Measurements from ENCODE around the gene PORCN. TPM values are rescaled to one million over a fixed set of nuclear protein-coding genes. Genes with fewer than 3 reads are reported as not detected.
A peak's percentile ranks its signal among the peaks of the same experiment; 100 is the strongest.
"Not testable (repeated sequence)": the region's sequence is repeated elsewhere in the genome, so short reads cannot be mapped to it uniquely, and the experiment has no call there.

Gene PORCN
- polyA plus RNA-seq, 1 donor, result 3.1 TPM

DNA sequence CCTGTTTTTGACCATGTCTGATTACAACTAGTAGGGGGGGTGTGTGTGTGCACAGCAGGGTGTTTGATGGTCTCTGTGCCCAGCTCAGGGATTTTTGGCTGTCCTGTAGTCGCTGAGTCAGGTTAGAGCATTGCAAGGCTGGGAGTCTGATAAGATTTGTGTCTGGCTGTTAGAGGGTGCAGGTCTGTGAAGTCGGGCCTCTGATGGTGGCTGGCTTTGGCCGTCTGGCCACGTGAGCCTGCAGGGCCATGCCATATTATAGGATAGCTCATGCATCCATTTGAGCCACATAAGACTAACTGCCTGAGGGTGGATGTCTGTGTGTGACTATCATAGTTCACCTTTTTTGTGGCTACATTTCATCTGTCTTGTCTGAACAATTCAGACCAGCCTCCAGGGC, 4.9 kb downstream of the PORCN start:
- no peak for DNase-seq

DNA sequence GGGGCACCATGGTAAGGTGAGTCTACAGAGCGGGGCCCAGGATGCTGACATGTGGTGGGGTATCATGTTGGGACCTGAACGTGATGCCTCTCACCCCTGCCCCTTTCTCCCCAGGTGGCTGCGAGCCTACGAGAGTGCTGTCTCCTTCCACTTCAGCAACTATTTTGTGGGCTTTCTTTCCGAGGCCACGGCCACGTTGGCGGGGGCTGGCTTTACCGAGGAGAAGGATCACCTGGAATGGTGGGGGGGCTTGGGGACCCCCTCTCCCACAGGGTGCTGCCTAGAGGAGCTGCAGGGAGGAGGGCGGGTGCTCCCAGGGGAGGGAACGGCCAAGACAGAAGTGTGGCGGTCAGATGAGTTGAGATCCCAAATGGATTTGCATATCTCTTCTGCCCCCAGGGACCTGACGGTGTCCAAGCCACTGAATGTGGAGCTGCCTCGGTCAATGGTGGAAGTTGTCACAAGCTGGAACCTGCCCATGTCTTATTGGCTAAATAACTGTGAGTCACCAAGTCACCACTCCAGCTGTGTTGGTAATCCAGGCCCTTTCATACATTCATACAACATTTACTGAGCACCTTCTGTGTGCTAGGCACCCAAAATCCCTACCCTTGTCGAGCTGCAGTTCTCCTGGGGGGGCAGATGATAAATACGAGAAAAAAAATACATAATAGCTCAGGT, 5.5 kb downstream of the PORCN start:
- DNase-seq, result no peak

DNA sequence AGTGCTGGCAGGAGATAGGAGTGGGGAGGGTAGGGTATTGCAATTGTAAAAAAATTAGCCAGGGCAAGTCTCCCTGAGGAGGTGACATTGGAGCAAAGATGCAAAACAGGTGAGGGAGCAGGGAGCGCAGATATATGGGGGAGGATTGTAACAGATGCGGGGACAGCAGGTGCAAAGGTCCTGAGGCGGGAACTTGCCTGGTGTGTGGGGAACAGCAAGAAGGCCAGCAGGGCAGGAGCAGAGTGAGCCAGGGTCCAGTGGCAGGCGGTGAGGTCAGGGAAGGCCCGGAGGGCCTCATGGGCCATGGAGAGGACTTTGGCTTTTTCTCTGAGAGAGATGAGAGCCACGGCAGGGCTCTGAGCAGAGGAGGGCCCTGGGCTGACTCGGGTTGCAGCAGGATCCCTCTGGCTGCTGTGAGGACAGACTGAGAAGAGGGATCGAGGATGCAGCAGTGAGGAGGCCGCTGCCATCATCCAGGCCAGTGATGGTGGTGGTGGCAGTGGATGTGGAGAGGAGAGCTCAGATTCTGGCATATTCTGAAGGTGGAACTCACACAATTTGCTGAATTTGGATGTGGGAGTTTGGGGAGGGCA, 6.2 kb downstream of the PORCN start:
- DNase-seq, result no peak

DNA sequence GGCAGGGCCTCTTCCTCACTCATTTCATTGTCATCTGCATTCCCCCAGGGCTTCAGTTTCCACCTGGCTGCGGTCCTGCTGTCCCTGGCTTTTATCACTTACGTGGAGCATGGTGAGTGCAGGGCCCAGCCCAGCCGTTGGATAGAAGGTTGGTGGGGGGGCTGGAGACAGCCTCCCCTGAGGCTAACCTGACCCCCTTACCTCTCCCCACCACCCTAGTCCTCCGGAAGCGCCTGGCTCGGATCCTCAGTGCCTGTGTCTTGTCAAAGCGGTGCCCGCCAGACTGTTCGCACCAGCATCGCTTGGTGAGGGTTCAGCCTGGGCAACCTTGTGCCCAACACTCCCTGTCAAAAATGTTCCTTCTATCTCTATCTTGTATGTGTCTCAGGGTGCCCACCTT, 7.0 kb downstream of the PORCN start:
- DNase-seq, result no peak

DNA sequence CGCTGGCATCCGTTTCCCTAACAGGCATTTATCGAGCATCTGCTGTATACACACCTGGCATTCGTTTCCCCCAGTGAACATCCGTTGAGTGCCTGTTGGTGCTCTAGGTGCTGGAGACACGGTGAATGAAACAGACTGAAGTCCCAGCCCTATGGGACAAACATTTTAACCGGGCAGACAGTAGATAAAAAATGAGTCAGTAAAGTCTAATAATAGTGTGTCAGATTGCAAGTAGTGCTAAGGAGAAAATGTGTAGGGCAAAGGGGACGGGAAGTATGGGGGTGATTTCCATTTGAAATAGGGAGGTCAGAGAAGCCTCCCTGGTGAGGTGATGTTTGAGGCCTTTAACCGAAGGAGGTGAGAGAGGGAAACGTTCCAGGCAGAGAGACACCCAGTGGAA, 7.5 kb downstream of the PORCN start:
- no peak for DNase-seq

DNA sequence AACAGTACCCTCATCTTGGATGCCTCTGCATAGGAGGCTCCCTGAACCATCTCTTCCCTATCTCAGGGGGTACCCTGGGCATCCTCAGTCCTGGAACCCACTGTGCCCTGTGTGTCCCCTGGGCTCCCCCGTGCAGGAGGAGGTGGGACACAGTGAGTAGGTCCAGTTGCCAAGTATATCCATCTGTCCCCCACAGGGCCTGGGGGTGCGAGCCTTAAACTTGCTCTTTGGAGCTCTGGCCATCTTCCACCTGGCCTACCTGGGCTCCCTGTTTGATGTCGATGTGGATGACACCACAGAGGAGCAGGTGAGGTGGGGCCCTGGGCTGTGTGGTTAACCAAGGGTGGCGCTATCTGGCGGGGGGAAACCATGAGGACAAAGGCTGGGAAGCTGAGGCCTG, 8.2 kb downstream of the PORCN start:
- no peak for DNase-seq

DNA sequence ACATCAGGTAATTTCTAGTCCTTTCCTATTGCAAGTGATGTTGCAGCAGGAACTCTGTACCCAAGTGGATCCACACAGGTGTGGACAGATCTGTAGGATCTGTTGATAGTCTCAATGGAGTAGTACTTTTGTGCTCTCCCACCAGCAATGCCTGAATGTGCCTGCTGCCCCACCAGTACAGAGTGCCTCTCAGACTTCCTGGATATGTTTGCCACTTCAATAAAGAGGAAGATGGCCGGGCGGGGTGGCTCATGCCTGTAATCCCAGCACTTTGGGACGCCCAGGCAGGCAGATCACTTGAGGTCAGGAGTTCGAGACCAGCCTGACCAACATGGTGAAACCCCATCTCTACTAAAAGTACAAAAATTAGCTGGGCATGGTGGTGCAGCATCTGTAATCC, 10.7 kb downstream of the PORCN start:
- DNase-seq, result not testable (repeated sequence)

DNA sequence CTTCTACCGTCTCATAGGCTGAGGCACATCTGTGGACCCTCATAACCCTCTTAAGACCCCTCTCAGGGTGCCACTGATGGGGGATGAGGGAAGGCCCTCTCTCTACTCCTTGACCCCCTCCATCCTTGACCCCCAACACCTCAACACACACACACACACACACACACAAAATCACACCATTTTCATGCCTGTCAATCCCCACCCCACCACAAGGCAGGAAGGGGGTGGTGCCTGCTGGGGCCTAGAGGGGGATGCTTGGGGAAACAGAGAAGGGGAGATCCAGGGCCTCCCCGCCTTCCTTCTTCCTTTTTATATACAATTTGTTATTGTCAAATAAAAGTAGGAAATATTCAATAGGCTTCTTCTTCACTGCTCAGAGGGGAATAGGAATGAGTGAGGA, 11.7 kb downstream of the PORCN start:
- DNase-seq, result no peak

DNA sequence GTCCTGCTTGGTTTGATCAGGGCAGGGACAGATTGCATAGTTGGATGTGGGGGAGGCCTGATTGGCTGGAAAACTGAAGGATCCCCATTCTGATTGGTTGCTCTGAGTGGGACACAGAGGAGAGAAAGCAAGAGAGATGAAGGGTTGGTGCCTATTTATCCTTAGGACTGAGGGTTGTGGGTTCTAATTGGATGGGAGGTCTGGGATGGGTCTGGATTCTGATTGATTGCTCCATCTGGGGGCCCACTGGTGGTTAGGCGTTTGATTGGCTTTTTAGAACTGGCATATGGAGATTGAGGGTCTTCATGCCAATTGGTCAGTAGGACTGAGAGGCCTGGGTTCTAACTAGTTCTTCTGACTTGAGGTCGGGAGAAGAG, 12.2 kb downstream of the PORCN start:
- no peak for DNase-seq

DNA sequence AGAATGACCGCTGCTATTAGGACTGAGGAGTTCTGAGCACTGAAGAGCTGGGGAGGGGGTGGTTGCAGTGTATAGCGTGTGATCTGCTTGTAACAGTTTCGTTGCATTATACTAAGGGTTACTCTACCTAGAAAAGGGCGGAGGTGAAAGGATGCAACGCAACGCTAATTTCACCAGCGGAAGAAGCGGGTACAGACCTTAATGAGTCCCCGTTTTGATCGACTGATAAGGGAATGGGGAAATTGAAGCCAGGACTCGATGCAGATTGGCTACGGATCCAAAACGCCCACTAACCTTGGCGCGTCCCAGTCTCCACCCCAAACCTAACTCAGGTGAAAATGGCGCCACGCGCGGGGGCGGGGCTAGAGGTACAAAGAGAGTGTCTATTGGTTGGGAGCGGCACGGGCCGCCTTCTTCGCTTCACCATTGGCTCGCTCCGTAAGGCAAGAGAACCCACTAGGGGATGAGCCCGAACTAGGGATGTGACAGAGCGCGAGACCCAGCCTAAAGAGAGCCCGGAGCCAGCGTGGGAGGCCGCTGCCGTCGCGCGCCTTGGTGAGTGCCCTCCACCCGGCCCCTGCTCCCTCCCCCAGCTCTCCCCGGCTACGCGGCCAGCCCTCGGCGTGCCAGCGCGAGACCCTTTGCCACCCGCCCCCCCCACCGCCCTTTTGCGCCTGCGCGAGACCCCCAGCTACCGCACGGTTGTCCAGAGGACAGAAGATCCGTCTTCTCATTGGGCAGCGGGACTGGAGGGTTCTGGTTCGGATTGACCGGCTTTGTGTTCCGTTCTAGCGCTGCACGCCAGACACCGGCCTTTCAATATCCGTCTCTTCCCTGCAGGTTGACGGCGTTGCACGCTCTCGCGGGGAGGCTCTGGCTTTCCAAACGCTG, 12.8 kb downstream of the PORCN start, which contains the start of gene EBP:
EBP (plus strand) TSS at position 456 of the 891 bp plus-strand sequence. CDS start 1,964 bp downstream, outside the sequence.
- DNase-seq, result peak; percentile 81

DNA sequence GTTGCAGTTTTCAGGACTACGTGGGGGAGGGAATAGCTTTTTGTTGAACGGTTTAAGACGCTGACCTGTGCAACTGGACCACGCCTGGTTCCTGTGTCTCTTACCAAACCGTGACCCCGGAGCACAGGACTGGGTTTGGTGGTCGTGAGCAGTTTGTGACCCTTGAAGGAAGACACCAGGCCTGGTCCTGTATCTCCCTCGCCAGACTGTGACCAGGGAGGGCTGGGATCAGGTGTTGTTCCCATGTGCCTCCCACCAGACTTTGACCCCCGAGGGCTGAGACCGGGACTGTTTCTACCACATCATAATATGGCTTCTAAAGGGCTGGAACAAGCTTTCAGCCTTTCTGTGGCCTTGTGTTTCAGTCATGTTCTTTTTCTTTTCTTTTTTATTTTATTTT, 13.5 kb downstream of the PORCN start:
- no peak for DNase-seq

DNA sequence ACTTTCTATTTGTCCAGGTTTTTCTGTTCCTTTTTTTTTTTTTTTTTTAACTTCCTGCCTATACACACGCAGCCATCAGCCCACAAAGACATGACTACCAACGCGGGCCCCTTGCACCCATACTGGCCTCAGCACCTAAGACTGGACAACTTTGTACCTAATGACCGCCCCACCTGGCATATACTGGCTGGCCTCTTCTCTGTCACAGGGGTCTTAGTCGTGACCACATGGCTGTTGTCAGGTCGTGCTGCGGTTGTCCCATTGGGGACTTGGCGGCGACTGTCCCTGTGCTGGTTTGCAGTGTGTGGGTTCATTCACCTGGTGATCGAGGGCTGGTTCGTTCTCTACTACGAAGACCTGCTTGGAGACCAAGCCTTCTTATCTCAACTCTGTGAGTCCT, 14.9 kb downstream of the PORCN start:
- DNase-seq, result no peak

DNA sequence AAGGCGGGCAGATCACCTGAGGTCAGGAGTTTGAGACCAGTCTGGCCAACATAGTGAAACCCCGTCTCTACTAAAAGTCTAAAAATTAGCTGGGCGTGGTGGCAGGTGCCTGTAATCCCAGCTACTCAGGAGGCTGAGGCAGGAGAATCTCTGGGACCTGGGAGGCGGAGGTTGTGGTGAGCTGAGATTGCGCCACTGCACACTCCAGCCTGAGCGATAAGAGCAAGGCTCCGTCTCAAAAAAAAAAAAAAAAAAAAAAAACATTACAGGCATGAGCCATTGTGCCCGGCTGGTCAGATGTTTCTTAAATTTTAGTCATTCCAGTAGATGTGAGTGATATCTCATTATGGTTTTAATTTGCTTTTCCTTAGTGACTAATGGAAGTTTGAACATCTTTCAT, 17.1 kb downstream of the PORCN start:
- DNase-seq, result not testable (repeated sequence)

DNA sequence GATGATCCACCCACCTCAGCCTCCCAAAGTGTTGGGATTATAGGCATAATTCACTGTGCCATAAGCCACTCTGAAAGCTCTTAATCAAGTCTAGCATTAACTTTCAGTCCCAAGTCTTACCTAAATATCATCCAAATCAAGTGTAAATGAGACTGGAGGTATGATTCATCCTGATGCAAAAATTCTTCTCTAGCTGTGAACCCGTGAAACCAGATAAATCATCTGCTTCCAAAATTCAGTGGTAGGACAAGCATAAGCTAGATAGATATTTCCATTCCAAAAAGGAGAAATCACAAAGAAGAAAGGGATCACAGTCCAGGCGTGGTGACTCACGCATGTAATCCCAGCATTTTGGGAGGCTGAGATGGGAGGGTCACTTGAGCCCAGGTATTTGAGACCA, 21.9 kb downstream of the PORCN start:
- DNase-seq, result no peak

DNA sequence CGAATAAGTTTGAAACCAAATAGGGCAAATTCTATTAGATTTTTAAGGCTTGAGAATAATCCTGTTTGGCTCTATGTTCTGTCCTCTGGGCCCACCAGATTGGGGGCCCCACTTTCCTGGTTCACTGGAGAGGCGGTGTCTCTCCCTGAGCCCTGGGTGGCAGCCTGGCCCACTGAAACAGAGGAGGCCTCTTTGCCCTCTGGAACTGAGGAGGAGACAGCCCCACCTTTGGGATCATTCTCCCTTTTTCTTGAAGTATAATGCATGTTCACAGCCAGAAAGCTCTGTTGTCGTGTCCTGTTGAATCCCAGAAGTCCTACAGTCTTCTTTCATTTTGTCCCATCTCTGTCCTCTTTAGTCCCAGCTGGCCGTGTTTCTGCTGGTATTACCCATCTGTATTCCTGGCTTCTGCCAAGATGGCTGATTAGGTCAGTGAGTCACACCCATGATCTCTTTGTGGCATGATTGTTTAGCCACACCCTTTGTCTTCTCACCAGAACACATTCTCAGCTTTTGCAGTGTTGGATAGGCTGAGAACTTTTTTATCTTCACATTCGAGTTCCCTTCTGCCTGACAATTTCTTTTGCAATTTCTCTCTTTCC, 22.7 kb downstream of the PORCN start:
- no peak for DNase-seq

DNA sequence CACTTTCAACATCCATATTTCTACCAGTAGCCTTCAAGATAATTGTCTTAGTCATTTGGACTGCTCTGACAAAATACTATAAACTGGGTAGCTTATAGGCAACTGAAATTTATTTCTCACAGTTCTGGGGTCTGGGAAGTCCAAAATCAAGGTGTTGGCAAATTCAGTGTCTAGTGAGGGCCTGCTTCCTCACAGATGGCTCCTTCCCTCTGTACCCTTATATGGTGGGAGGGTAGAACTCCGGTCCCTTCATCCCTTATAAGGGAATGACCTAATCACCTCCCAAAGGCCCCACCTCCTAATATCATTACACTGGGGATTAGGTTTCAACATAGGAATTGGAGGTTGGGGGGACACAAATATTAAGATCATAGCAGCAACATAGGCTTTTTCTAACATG, 23.4 kb downstream of the PORCN start:
- no peak for DNase-seq

DNA sequence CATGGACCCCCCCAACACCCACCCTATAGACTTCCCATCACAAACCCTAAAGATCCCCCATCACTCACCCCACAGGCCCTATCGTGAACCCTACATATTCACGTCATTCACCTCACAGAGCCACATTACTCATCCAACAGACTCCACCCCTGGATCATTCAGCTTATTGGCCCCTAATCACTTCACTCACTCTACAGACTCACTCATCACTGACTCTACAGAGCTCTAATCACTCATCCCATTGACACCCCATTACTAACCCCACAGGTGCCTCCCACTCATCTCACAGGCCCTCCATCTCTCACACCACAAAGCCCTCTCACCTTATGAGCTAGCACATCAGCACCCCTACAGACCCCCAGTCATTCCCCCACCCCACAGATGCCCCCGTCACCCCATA, 24.4 kb downstream of the PORCN start:
- DNase-seq, result no peak

DNA sequence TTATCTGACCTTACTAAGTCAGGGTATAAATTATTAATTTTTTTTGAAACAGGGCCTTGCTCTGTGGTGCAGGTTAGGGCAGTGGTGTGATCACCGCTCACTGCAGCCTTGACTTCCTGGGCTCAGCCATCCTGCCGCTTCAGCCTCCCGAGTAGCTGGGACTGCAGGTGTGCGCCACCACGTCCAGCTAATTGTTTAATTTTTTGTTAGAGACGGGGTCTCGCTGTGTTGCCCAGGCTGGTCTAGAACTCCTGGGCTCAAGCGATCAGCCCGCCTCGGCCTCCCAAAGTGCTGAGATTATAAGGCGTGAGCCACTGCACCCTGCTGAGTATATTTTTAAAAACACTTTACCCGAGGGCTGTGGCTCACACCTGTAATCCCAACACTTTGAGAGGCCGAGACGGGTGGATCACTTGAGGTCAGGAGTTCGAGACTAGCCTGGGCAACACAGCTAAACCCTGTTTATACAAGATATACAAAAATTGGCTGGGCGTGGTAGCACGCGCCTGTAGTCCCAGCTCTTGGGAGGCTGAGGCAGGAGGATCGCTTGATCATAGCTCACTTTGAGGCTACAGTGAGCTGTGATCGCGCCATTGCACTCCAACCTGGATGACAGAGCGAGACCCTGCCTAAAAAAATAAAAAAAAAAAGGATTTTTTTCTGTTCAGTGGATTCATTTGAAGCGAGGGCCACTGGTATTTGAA, 30.0 kb downstream of the PORCN start:
- no peak for DNase-seq

DNA sequence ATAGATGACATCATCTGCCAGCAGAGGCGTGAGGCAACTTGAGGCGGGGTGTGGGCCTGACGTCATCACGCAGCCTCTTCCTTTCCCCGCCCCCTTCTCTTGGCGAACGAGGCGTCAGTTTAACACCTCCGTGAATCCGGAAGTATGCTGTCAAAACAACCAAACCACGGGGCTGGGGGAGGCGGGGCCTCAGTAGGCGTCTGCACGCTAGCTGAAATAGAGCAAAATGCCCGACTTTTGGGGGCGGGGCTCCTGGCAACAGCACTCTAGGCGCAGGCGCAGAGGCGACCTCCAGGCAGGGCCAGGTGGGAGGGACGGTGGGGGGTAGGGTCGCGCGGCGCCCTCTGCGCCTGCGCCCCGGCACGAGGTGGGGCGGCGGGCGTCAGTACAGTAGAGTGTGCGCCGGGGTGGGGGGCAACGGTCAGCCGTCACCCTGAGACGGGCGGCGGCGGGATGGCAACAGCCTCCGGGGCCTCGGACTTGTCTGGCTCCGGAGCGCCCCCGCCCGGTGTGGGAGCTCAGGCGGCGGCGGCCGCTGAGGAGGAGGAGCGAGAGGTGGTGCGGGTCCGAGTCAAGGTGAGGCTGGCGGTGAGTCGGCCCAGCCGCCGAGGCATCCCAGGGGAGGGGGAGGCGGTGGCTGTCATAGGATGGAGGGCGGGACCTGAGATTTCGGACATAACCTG, 30.7 kb downstream of the PORCN start, which contains the start of gene TBC1D25:
TBC1D25 (plus strand) TSS at position 370 of the 683 bp plus-strand sequence; CDS start at position 454, 84 bp downstream.
- DNase-seq, result peak; percentile 94

DNA sequence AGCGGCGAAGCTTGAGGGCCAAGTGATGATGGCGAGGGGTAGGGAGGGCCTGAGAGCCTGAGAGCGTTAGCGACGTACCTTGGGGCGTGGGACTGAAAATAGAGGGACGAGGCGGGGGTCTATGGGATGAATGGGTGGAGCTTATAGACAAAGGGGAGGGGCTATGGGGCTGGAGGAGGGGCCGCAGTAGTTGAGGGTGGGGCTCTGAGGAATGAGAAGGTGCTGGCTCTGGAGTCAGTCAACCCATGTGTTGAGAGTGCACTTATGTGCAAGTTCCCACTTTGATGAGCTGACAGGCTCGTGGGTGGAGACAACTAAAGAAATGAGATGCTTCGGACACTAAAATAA, 31.2 kb downstream of the PORCN start:
- peak; percentile 22 for DNase-seq

DNA sequence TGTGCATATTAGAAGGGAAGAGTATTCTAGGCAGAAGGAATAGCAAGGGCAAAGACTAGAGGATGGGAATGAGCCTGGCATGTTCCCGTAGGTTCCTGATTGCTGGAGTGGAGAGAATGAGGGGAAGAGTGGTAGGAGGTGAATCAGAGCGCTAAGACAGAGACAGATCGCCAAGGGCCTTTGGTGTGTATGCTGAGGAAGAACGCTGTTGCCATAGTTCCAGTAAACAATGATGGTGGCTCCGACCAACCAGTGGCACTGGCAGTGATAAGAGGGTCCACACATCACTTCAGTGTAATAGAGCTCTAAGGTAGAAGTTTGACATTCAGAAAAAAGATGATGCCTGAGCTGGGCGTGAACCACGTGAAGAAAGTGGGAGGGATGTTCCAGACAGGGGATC, 31.7 kb downstream of the PORCN start:
- no peak for DNase-seq

All from hindlimb muscle (tissue), 1 donor.